Stimulated activated CD4-positive, alpha-beta T cell treated with anti-CD3 and anti-CD28 coated beads, Interleukin-12 subunit alpha, Interleukin-12 subunit beta, amount 100 ng/mL, for 4 hours (primary cell): ENCODE results near the gene GAD2.

Source experiments
- DNase-seq: peaks from one replicate; pipeline ENCODE4 v3.0.0-alpha.2; 2020

GAD2 gene

GRCh38 chr10:26216585-26217395, at the start of gene GAD2:
GAD2 (plus strand) TSS chr10:26216774; CDS start chr10:26216810, 36 bp downstream.
- no peak for DNase-seq

- no peak for DNase-seq
Measured at GRCh38 chr10:26169466-26169865, 47.1 kb upstream of the GAD2 start.

GRCh38 chr10:26172131-26172530, 44.4 kb upstream of the GAD2 start:
- no peak for DNase-seq

- no peak for DNase-seq
Measured at GRCh38 chr10:26173837-26174236, 42.7 kb upstream of the GAD2 start.

- DNase-seq: no peak
Measured at GRCh38 chr10:26177341-26177740, 39.2 kb upstream of the GAD2 start.

- DNase-seq: no peak
Measured at GRCh38 chr10:26194275-26194674, 22.3 kb upstream of the GAD2 start.

- no peak for DNase-seq
Measured at GRCh38 chr10:26197248-26197647, 19.3 kb upstream of the GAD2 start.

GRCh38 chr10:26198119-26198518, 18.5 kb upstream of the GAD2 start:
- no peak for DNase-seq

- DNase-seq: no peak
Measured at GRCh38 chr10:26199841-26200240, 16.7 kb upstream of the GAD2 start.

GRCh38 chr10:26205223-26205622, 11.4 kb upstream of the GAD2 start:
- DNase-seq: no peak

GRCh38 chr10:26211781-26212444, 4.7 kb upstream of the GAD2 start:
- no peak for DNase-seq

GRCh38 chr10:26212511-26212910, 4.1 kb upstream of the GAD2 start:
- no peak for DNase-seq

GRCh38 chr10:26213157-26213800, 3.3 kb upstream of the GAD2 start:
- no peak for DNase-seq

- no peak for DNase-seq
Measured at GRCh38 chr10:26214004-26214403, 2.6 kb upstream of the GAD2 start.

GRCh38 chr10:26214551-26215395, 1.8 kb upstream of the GAD2 start:
- no peak for DNase-seq

- DNase-seq: no peak
Measured at GRCh38 chr10:26215396-26215934, 1.1 kb upstream of the GAD2 start.

GRCh38 chr10:26215935-26216584, 514 bp upstream of the GAD2 start:
- DNase-seq: no peak

GRCh38 chr10:26217396-26218086, 967 bp downstream of the GAD2 start:
- no peak for DNase-seq

GRCh38 chr10:26219676-26220075, 3.1 kb downstream of the GAD2 start:
- DNase-seq: no peak

GRCh38 chr10:26220901-26221300, 4.3 kb downstream of the GAD2 start:
- no peak for DNase-seq

GRCh38 chr10:26221541-26221940, 5.0 kb downstream of the GAD2 start:
- DNase-seq: no peak

- no peak for DNase-seq
Measured at GRCh38 chr10:26222563-26222962, 6.0 kb downstream of the GAD2 start.
